ENCODE measurements around the gene TAS2R9.
"Not testable (repeated sequence)": the region's sequence is repeated elsewhere in the genome, so short reads cannot be mapped to it uniquely, and the experiment has no call there.

TAS2R9 gene

GRCh38 chr12:10824957-10825356, 15.0 kb upstream of the TAS2R9 start:
- Histone ChIP-seq H3K4me1 (ENCODE audit: control insufficient read depth, insufficient read depth, low read length, poor library complexity, severe bottlenecking) (peaks cover 4% of the 10 kb centered on the region), H3K36me3 (ENCODE audit: control insufficient read depth, insufficient read depth, low read length) (no peaks in the 10 kb centered on the region), H3K4me3 (ENCODE audit: extremely low read depth, insufficient read depth, low read length, poor library complexity, severe bottlenecking) (no peak overlapping the region), H3K9me3 (ENCODE audit: control insufficient read depth, low read length) (no peaks in the 10 kb centered on the region), H3K27ac (ENCODE audit: low read depth, low read length, severe bottlenecking) (no peak overlapping the region)
- WGBS, 2 experiments (ENCODE audit: insufficient coverage in 2 of 2): 60 to 78% methylated on average over 1 to 3 of the region's 3 CpGs

DNA sequence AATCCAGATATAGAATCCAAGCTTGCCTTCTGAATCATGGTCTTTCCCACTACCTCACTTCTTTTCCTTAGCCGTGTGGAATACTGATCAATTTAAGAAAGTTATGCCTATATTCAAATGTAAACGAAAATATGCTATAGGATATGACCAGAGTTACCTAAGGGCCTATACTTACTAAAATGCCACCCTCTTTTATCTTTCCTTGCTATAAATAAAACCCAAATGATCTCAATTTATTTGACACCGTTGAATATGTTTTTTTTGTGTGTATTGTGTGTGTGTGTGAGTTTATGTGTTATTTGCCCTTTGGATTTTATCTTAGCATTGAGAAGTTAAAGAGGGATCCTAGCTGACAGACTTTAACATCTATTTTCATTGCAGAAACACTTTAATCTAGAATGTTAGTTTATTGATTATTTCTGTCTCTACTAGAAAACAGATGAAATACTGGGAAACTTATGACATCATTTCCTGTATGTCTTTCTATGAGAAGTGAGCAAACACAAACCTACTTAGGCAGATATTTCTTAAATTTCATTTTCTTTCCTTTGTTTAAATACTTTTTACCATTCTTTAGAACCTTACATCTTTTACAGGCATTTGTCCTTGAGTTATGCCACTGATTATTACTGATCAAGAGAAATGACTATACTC, 2.0 kb upstream of the TAS2R9 start:
- H3K4me3 ChIP-seq (ENCODE audit: extremely low read depth, insufficient read depth, low read length, poor library complexity, severe bottlenecking): no peak overlapping the region
- H3K9me3 ChIP-seq (ENCODE audit: control insufficient read depth, low read length): no peaks in the 10 kb centered on the region
- H3K4me1 ChIP-seq (ENCODE audit: control insufficient read depth, insufficient read depth, low read length, poor library complexity, severe bottlenecking): no peaks in the 10 kb centered on the region
- H3K36me3 ChIP-seq (ENCODE audit: control insufficient read depth, insufficient read depth, low read length): no peaks in the 10 kb centered on the region
- no CpG with 5 or more reads among the region's 3 CpGs for WGBS, 2 experiments (ENCODE audit: insufficient coverage in 2 of 2)
- H3K27ac ChIP-seq (ENCODE audit: low read depth, low read length, severe bottlenecking): no peak overlapping the region

GRCh38 chr12:10807186-10807585, 2.8 kb downstream of the TAS2R9 start, which contains the start of gene TAS2R8:
Gene TAS2R8 (minus strand): TSS chr12:10807286. CDS start chr12:10806980, 306 bp downstream.
- Histone ChIP-seq H3K9me3 (ENCODE audit: control insufficient read depth, low read length) (no peaks in the 10 kb centered on the region), H3K36me3 (ENCODE audit: control insufficient read depth, insufficient read depth, low read length) (no peaks in the 10 kb centered on the region), H3K4me3 (ENCODE audit: extremely low read depth, insufficient read depth, low read length, poor library complexity, severe bottlenecking) (no peak within 1 kb of the TSS), H3K4me1 (ENCODE audit: control insufficient read depth, insufficient read depth, low read length, poor library complexity, severe bottlenecking) (no peaks in the 10 kb centered on the region), H3K27ac (ENCODE audit: low read depth, low read length, severe bottlenecking) (no peak within 1 kb of the TSS)
- WGBS, 2 experiments (ENCODE audit: insufficient coverage in 2 of 2): no CpG with 5 or more reads among the region's 1 CpG

- Histone ChIP-seq H3K4me1 (ENCODE audit: control insufficient read depth, insufficient read depth, low read length, poor library complexity, severe bottlenecking) (no peaks in the 10 kb centered on the region), H3K36me3 (ENCODE audit: control insufficient read depth, insufficient read depth, low read length) (no peaks in the 10 kb centered on the region), H3K27ac (ENCODE audit: low read depth, low read length, severe bottlenecking) (no peak within 1 kb of the TSS), H3K9me3 (ENCODE audit: control insufficient read depth, low read length) (no peaks in the 10 kb centered on the region), H3K4me3 (ENCODE audit: extremely low read depth, insufficient read depth, low read length, poor library complexity, severe bottlenecking) (no peak within 1 kb of the TSS)
- WGBS, 2 experiments (ENCODE audit: insufficient coverage in 2 of 2): 58 to 86% methylated on average over 1 to 2 of the region's 4 CpGs
Observed at GRCh38 chr12:10802587-10802986, 7.4 kb downstream of the TAS2R9 start, which contains the start of gene TAS2R7. Gene TAS2R7 (minus strand): TSS chr12:10802627. CDS start chr12:10802570, 57 bp downstream.

- no peak overlapping the region for H3K27ac ChIP-seq (ENCODE audit: low read depth, low read length, severe bottlenecking)
- no peaks in the 10 kb centered on the region for H3K9me3 ChIP-seq (ENCODE audit: control insufficient read depth, low read length)
- no peaks in the 10 kb centered on the region for H3K4me1 ChIP-seq (ENCODE audit: control insufficient read depth, insufficient read depth, low read length, poor library complexity, severe bottlenecking)
- H3K4me3 ChIP-seq (ENCODE audit: extremely low read depth, insufficient read depth, low read length, poor library complexity, severe bottlenecking): no peak overlapping the region
- 80 to 81% methylated on average over 3 to 4 of the region's 5 CpGs for WGBS, 2 experiments (ENCODE audit: insufficient coverage in 2 of 2)
- H3K36me3 ChIP-seq (ENCODE audit: control insufficient read depth, insufficient read depth, low read length): no peaks in the 10 kb centered on the region
Observed at GRCh38 chr12:10801741-10802140, 8.2 kb downstream of the TAS2R9 start.

DNA sequence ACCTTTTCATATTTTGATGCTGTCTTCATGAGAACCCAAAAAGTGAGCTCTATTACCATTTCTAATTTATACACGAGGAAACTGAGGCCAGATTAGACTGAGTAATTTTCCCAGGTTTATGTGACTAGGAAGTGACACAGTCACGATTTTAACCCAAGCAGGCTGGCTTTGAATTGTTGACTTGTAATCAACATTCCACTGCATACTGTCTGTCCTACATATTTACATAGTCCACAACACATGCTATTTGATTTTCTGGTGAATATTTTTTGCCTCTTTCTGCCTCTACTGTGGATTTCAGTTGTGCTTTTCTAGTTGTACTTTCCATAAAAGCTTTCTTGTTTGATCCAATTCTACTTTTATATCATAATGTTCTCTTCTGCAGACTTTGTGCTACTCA, 15.7 kb downstream of the TAS2R9 start:
- Histone ChIP-seq H3K27ac (ENCODE audit: low read depth, low read length, severe bottlenecking) (no peak overlapping the region), H3K36me3 (ENCODE audit: control insufficient read depth, insufficient read depth, low read length) (no peaks in the 10 kb centered on the region), H3K9me3 (ENCODE audit: control insufficient read depth, low read length) (no peaks in the 10 kb centered on the region), H3K4me1 (ENCODE audit: control insufficient read depth, insufficient read depth, low read length, poor library complexity, severe bottlenecking) (no peaks in the 10 kb centered on the region), H3K4me3 (ENCODE audit: extremely low read depth, insufficient read depth, low read length, poor library complexity, severe bottlenecking) (no peak overlapping the region)
- WGBS, 2 experiments (ENCODE audit: insufficient coverage in 2 of 2): 80 to 89% methylated on average over 1 of the region's 2 CpGs

- H3K27ac ChIP-seq (ENCODE audit: low read depth, low read length, severe bottlenecking); H3K4me3 ChIP-seq (ENCODE audit: extremely low read depth, insufficient read depth, low read length, poor library complexity, severe bottlenecking); H3K36me3 ChIP-seq (ENCODE audit: control insufficient read depth, insufficient read depth, low read length); H3K9me3 ChIP-seq (ENCODE audit: control insufficient read depth, low read length); H3K4me1 ChIP-seq (ENCODE audit: control insufficient read depth, insufficient read depth, low read length, poor library complexity, severe bottlenecking): not testable (repeated sequence)
- 76 to 83% methylated on average over 4 of the region's 4 CpGs for WGBS, 2 experiments (ENCODE audit: insufficient coverage in 2 of 2)
Observed at GRCh38 chr12:10791769-10792168, 18.2 kb downstream of the TAS2R9 start.

GRCh38 chr12:10783252-10783651, 26.7 kb downstream of the TAS2R9 start:
- Histone ChIP-seq H3K9me3 (ENCODE audit: control insufficient read depth, low read length) (no peaks in the 10 kb centered on the region), H3K4me3 (ENCODE audit: extremely low read depth, insufficient read depth, low read length, poor library complexity, severe bottlenecking) (no peak overlapping the region)
- WGBS, 2 experiments (ENCODE audit: insufficient coverage in 2 of 2): 86 to 100% methylated on average over 1 to 3 of the region's 5 CpGs

GRCh38 chr12:10779103-10779502, 30.9 kb downstream of the TAS2R9 start:
- H3K4me3 ChIP-seq (ENCODE audit: extremely low read depth, insufficient read depth, low read length, poor library complexity, severe bottlenecking): no peak overlapping the region
- WGBS, 2 experiments (ENCODE audit: insufficient coverage in 2 of 2): 83 to 85% methylated on average over 1 to 2 of the region's 2 CpGs
- H3K36me3 ChIP-seq (ENCODE audit: control insufficient read depth, insufficient read depth, low read length): no peaks in the 10 kb centered on the region
- H3K4me1 ChIP-seq (ENCODE audit: control insufficient read depth, insufficient read depth, low read length, poor library complexity, severe bottlenecking): no peaks in the 10 kb centered on the region
- no peaks in the 10 kb centered on the region for H3K9me3 ChIP-seq (ENCODE audit: control insufficient read depth, low read length)
- H3K27ac ChIP-seq (ENCODE audit: low read depth, low read length, severe bottlenecking): no peak overlapping the region

More at GRCh38 chr12:10783252-10783651, 26.7 kb downstream of the TAS2R9 start:
- no peak overlapping the region for H3K27ac ChIP-seq (ENCODE audit: low read depth, low read length, severe bottlenecking)
- H3K36me3 ChIP-seq (ENCODE audit: control insufficient read depth, insufficient read depth, low read length): no peaks in the 10 kb centered on the region
- H3K4me1 ChIP-seq (ENCODE audit: control insufficient read depth, insufficient read depth, low read length, poor library complexity, severe bottlenecking): no peaks in the 10 kb centered on the region

DNA sequence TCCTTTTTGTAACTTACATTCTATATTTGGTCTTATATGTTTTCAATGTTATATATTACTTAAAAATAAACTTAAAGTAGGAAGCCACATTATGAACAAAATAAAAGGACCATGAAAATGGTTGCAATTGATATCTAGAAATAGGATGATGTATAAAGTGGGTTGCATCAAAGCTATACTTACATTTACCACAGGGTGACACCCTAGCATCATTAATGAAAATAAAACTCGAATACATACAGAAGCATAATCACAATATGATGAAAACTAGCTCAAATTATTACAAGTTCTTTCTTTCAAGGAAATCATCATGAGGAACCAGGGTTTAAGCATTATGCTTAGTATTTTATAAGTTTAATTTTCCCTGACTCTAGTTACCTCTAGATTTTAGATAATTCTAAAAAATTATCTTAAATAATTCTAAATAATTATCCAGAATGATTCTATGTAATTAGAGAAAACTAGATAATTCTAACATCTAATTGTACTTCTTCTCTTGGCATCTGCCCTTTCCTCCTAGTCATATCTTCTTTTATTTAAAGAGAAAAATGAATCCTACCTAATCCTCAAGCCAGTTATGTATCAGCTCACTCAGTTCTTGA, 38.7 kb downstream of the TAS2R9 start:
- no peak overlapping the region for H3K27ac ChIP-seq (ENCODE audit: low read depth, low read length, severe bottlenecking)
- H3K36me3 ChIP-seq (ENCODE audit: control insufficient read depth, insufficient read depth, low read length): no peaks in the 10 kb centered on the region
- no peaks in the 10 kb centered on the region for H3K4me1 ChIP-seq (ENCODE audit: control insufficient read depth, insufficient read depth, low read length, poor library complexity, severe bottlenecking)
- H3K9me3 ChIP-seq (ENCODE audit: control insufficient read depth, low read length): no peaks in the 10 kb centered on the region
- no peak overlapping the region for H3K4me3 ChIP-seq (ENCODE audit: extremely low read depth, insufficient read depth, low read length, poor library complexity, severe bottlenecking)
- WGBS, 2 experiments (ENCODE audit: insufficient coverage in 2 of 2): no CpG with 5 or more reads among the region's 1 CpG

DNA sequence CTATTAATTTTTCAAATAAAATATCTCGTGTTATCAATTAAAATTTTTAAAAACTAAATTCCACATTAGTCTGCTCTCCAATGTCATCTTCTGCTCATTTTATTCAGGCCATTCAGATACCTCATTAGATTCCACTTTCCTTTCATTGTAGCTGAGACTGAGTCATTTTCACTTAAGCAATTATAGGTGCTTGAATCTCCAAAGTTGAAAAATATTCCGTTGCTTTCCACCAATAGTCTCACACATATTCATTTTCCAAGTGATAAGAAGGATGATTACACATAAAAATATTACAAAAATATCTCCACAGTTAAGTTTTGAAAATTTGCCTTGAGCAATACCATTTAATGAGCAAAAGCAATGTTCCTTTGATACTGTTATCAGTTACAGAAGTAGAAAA, 50.3 kb downstream of the TAS2R9 start:
- 80 to 100% methylated on average over 1 of the region's 2 CpGs for WGBS, 2 experiments (ENCODE audit: insufficient coverage in 2 of 2)
- Histone ChIP-seq H3K4me3 (ENCODE audit: extremely low read depth, insufficient read depth, low read length, poor library complexity, severe bottlenecking) (no peak overlapping the region), H3K27ac (ENCODE audit: low read depth, low read length, severe bottlenecking) (no peak overlapping the region), H3K36me3 (ENCODE audit: control insufficient read depth, insufficient read depth, low read length) (no peaks in the 10 kb centered on the region), H3K9me3 (ENCODE audit: control insufficient read depth, low read length) (peaks cover 9% of the 10 kb centered on the region), H3K4me1 (ENCODE audit: control insufficient read depth, insufficient read depth, low read length, poor library complexity, severe bottlenecking) (no peaks in the 10 kb centered on the region)

Measured in mesodermal cell (in vitro differentiated cells).